H54 (cell line): Measurements from ENCODE around the gene HIVEP3.

Experiments
- DNase-seq: peaks from one replicate; pipeline ENCODE4 v3.0.0; 2011; ENCODE audit warnings: low spot score, mixed read lengths; ENCODE audit not compliant: insufficient read length
- FAIRE-seq: peaks from 3 replicates; lab custom pipeline; 2011; peaks lifted over from hg19 to GRCh38; lab: Jason Lieb, UNC
- POLR2A ChIP-seq: IDR thresholded peaks from 2 replicates; pipeline ENCODE4 v1.6.1; 2011; ENCODE audit warnings: low read depth, mild to moderate bottlenecking, low read length

Gene HIVEP3

GRCh38 chr1:41656068-41656467, 262.7 kb downstream of the HIVEP3 start:
- no peak for DNase-seq
- no peak for FAIRE-seq
- TF ChIP-seq POLR2A = no peak

- no peak for DNase-seq
- FAIRE-seq = no peak
- no peak for TF ChIP-seq POLR2A
These were observed 263.1 kb downstream of the HIVEP3 start for GRCh38 chr1:41655632-41656031.

GRCh38 chr1:41653574-41653973, 265.1 kb downstream of the HIVEP3 start:
- DNase-seq (no peak), FAIRE-seq (no peak)
- no peak for TF ChIP-seq POLR2A

- DNase-seq (no peak), FAIRE-seq (no peak)
- TF ChIP-seq POLR2A = no peak
These were observed 266.1 kb downstream of the HIVEP3 start for GRCh38 chr1:41652384-41653265.

GRCh38 chr1:41650028-41650880, 268.5 kb downstream of the HIVEP3 start:
- no peak for DNase-seq
- no peak for TF ChIP-seq POLR2A
- no peak for FAIRE-seq

GRCh38 chr1:41649396-41650027, 269.2 kb downstream of the HIVEP3 start:
- FAIRE-seq (no peak), DNase-seq (no peak)
- TF ChIP-seq POLR2A = no peak

- DNase-seq (no peak), FAIRE-seq (no peak)
- TF ChIP-seq POLR2A = no peak
These were observed 269.9 kb downstream of the HIVEP3 start for GRCh38 chr1:41648844-41649243.

GRCh38 chr1:41648230-41648629, 270.5 kb downstream of the HIVEP3 start:
- DNase-seq (no peak), FAIRE-seq (no peak)
- no peak for TF ChIP-seq POLR2A

- DNase-seq (no peak), FAIRE-seq (no peak)
- no peak for TF ChIP-seq POLR2A
These were observed 271.2 kb downstream of the HIVEP3 start for GRCh38 chr1:41647221-41648135.

GRCh38 chr1:41646186-41646585, 272.5 kb downstream of the HIVEP3 start:
- FAIRE-seq = no peak
- DNase-seq = no peak

GRCh38 chr1:41645062-41645461, 273.7 kb downstream of the HIVEP3 start:
- DNase-seq = no peak
- no peak for FAIRE-seq
- TF ChIP-seq POLR2A = no peak

More at GRCh38 chr1:41646186-41646585, 272.5 kb downstream of the HIVEP3 start:
- TF ChIP-seq POLR2A = no peak

- no peak for TF ChIP-seq POLR2A
- no peak for FAIRE-seq
- DNase-seq = no peak
These were observed 275.6 kb downstream of the HIVEP3 start for GRCh38 chr1:41642922-41643821.
